ENCODE results near the gene ENDOV.

DNA sequence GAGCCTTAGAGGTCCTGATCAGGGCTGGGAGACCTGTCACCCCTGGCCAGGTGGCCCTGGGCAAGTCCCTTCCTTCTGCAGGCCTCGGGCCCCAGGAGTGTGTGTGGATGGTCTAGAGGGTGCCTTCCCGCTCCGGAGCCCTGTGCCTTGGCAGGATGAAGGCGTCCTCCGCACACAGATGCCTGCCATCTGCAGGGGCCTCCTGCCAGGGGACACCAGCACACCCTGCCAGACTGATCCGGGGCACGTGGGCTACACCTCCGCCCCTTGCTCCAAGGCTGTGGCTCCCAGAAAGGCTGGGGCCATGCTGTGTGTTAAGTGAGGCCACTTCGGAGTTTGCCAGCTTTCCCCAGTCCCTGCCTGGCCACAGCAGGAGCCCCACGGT, 30.8 kb downstream of the ENDOV start:
- TF ChIP-seq, protein P1, sequence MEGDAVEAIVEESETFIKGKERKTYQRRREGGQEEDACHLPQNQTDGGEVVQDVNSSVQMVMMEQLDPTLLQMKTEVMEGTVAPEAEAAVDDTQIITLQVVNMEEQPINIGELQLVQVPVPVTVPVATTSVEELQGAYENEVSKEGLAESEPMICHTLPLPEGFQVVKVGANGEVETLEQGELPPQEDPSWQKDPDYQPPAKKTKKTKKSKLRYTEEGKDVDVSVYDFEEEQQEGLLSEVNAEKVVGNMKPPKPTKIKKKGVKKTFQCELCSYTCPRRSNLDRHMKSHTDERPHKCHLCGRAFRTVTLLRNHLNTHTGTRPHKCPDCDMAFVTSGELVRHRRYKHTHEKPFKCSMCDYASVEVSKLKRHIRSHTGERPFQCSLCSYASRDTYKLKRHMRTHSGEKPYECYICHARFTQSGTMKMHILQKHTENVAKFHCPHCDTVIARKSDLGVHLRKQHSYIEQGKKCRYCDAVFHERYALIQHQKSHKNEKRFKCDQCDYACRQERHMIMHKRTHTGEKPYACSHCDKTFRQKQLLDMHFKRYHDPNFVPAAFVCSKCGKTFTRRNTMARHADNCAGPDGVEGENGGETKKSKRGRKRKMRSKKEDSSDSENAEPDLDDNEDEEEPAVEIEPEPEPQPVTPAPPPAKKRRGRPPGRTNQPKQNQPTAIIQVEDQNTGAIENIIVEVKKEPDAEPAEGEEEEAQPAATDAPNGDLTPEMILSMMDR (IDR thresholded peaks at IDR 0.05 in 2 of 3, conservative IDR thresholded peaks at IDR 0.05 in 1 of 3; ENCODE audit: borderline replicate concordance in 1 of 3, insufficient read depth in 1 of 3, low read depth in 2 of 3, low read length in 2 of 3): no peak
- TF ChIP-seq, protein P2, sequence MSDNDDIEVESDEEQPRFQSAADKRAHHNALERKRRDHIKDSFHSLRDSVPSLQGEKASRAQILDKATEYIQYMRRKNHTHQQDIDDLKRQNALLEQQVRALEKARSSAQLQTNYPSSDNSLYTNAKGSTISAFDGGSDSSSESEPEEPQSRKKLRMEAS (IDR thresholded peaks at IDR 0.05): no peak
- TF ChIP-seq POLR2AphosphoS5 (IDR thresholded peaks at IDR 0.05; ENCODE audit: low read depth, low read length) (no peak), YY1 (IDR thresholded peaks at IDR 0.05; ENCODE audit: extremely low read depth, insufficient replicate concordance, low read depth, low read length) (no peak), EZH2 (IDR thresholded peaks at IDR 0.05) (no peak), RAD21 (IDR thresholded peaks at IDR 0.05; ENCODE audit: low read depth) (no peak), POLR2A (IDR thresholded peaks at IDR 0.05; ENCODE audit: borderline replicate concordance, extremely low read depth, insufficient read depth, insufficient read length) (no peak)
- TF ChIP-seq, protein P3, sequence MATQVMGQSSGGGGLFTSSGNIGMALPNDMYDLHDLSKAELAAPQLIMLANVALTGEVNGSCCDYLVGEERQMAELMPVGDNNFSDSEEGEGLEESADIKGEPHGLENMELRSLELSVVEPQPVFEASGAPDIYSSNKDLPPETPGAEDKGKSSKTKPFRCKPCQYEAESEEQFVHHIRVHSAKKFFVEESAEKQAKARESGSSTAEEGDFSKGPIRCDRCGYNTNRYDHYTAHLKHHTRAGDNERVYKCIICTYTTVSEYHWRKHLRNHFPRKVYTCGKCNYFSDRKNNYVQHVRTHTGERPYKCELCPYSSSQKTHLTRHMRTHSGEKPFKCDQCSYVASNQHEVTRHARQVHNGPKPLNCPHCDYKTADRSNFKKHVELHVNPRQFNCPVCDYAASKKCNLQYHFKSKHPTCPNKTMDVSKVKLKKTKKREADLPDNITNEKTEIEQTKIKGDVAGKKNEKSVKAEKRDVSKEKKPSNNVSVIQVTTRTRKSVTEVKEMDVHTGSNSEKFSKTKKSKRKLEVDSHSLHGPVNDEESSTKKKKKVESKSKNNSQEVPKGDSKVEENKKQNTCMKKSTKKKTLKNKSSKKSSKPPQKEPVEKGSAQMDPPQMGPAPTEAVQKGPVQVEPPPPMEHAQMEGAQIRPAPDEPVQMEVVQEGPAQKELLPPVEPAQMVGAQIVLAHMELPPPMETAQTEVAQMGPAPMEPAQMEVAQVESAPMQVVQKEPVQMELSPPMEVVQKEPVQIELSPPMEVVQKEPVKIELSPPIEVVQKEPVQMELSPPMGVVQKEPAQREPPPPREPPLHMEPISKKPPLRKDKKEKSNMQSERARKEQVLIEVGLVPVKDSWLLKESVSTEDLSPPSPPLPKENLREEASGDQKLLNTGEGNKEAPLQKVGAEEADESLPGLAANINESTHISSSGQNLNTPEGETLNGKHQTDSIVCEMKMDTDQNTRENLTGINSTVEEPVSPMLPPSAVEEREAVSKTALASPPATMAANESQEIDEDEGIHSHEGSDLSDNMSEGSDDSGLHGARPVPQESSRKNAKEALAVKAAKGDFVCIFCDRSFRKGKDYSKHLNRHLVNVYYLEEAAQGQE (IDR thresholded peaks at IDR 0.05; ENCODE audit: low read depth): no peak

Measured in HCT116 (cell line).